ENCODE data around the gene CYB5RL. TPM values are rescaled to one million over a fixed set of nuclear protein-coding genes. Genes with fewer than 3 reads are reported as not detected.
"Not testable (repeated sequence)": the region's sequence is repeated elsewhere in the genome, so short reads cannot be mapped to it uniquely, and the experiment has no call there.

CYB5RL gene
- total RNA-seq, 1 donor from 2014 or later = 3.9 TPM

DNA sequence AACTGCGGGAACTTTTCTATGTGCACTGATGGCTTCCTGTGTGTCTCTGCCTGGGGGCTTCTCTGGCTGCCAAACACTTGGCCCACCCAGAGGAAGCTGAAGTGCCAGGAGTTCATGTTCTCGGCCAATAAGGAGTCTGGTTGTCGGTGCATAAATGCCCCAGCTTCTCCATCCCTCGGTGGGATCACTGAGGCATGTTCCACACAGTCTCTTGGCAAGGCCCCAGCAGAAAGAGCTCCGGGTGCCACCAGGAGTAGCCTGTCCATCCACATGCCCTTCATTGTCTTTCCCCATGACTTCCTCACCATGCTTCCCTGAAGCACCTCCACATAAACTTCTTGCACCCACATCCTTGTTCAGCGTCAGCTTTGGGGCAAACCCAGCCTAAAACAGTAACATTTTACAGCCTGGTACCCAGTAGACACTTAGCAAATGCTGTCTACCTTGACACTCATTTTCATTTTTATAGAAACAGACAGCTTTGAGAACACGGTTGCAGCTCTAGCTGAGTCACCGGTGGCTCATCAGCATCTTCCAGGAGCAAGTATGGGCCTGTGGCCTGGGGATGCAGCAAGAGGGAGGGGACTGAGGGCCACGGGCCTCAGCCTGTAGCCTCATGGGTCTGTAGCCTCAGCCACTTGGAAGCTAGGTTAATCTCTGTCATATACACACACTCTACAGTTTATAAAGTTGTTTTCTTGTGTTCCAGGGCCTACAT is 32.2 kb downstream of the CYB5RL start:
- peak overlapping the region; percentile 48 for H3K27ac Mint-ChIP-seq (ENCODE audit: unreplicated experiment)
- Histone ChIP-seq H3K4me2 (ENCODE audit: low read length) (no peak overlapping the region), H3K4me3 (ENCODE audit: insufficient read depth, low read depth, low read length) (no peak overlapping the region), H4K20me1 (ENCODE audit: insufficient read depth, low read length) (no peaks in the 10 kb centered on the region), H3K36me3 (ENCODE audit: insufficient read depth, low read length) (no peaks in the 10 kb centered on the region), H3K9ac (ENCODE audit: low read length) (no peak overlapping the region), H3K27me3 (ENCODE audit: insufficient read depth, low read length) (no peaks in the 10 kb centered on the region), H2AFZ (ENCODE audit: low read depth, low read length) (no peak overlapping the region), H3K9me3 (ENCODE audit: insufficient read depth, low read depth, low read length) (no peaks in the 10 kb centered on the region), H3K4me1 (ENCODE audit: insufficient read depth, low read length) (peaks cover 2% of the 10 kb centered on the region), H3K79me2 (ENCODE audit: insufficient read depth, low read length) (no peaks in the 10 kb centered on the region), H3K27ac (ENCODE audit: low read depth, low read length) (no peak overlapping the region)
- no peak overlapping the region for H3K4me3 Mint-ChIP-seq (ENCODE audit: unreplicated experiment)
- H3K36me3 Mint-ChIP-seq (ENCODE audit: low read depth, unreplicated experiment) = no peaks in the 10 kb centered on the region
- TF ChIP-seq, protein P1, sequence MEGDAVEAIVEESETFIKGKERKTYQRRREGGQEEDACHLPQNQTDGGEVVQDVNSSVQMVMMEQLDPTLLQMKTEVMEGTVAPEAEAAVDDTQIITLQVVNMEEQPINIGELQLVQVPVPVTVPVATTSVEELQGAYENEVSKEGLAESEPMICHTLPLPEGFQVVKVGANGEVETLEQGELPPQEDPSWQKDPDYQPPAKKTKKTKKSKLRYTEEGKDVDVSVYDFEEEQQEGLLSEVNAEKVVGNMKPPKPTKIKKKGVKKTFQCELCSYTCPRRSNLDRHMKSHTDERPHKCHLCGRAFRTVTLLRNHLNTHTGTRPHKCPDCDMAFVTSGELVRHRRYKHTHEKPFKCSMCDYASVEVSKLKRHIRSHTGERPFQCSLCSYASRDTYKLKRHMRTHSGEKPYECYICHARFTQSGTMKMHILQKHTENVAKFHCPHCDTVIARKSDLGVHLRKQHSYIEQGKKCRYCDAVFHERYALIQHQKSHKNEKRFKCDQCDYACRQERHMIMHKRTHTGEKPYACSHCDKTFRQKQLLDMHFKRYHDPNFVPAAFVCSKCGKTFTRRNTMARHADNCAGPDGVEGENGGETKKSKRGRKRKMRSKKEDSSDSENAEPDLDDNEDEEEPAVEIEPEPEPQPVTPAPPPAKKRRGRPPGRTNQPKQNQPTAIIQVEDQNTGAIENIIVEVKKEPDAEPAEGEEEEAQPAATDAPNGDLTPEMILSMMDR (IDR thresholded peaks at IDR 0.05; ENCODE audit: insufficient read depth, low read depth, low read length) = no peak
- TF ChIP-seq EZH2 (IDR thresholded peaks at IDR 0.05; ENCODE audit: insufficient read depth, low read length) = no peak
- peaks cover 7% of the 10 kb centered on the region for H3K27me3 Mint-ChIP-seq (ENCODE audit: low read depth, unreplicated experiment)
- H3K4me1 Mint-ChIP-seq (ENCODE audit: low read depth, unreplicated experiment) = peaks cover 8% of the 10 kb centered on the region
- DNase-seq (ENCODE audit: low read depth) (peak; percentile 39), FAIRE-seq (no peak)
- no peaks in the 10 kb centered on the region for H3K9me3 Mint-ChIP-seq (ENCODE audit: unreplicated experiment)

DNA sequence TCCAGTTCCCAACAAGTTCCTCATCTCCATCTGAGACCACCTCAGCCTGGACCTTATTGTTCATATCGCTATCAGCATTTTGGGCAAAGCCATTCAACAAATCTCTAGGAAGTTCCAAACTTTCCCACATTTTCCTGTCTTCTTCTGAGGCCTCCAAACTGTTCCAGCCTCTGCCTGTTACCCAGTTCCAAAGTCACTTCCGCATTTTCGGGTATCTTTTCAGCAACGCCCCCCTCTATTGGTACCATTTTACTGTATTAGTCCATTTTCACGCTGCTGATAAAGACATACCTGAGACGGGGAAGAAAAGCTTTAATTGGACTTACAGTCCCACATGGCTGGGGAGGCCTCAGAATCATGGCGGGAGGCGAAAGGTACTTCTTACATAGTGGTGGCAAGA is 33.5 kb downstream of the CYB5RL start:
- not testable (repeated sequence) for DNase-seq (ENCODE audit: low read depth); H3K4me3 Mint-ChIP-seq (ENCODE audit: unreplicated experiment); H3K79me2 ChIP-seq (ENCODE audit: insufficient read depth, low read length); H3K36me3 ChIP-seq (ENCODE audit: insufficient read depth, low read length); H3K9ac ChIP-seq (ENCODE audit: low read length); FAIRE-seq; H3K27ac ChIP-seq (ENCODE audit: low read depth, low read length); H4K20me1 ChIP-seq (ENCODE audit: insufficient read depth, low read length); H3K9me3 Mint-ChIP-seq (ENCODE audit: unreplicated experiment); H3K9me3 ChIP-seq (ENCODE audit: insufficient read depth, low read depth, low read length); H2AFZ ChIP-seq (ENCODE audit: low read depth, low read length); H3K4me2 ChIP-seq (ENCODE audit: low read length); H3K36me3 Mint-ChIP-seq (ENCODE audit: low read depth, unreplicated experiment); H3K4me1 ChIP-seq (ENCODE audit: insufficient read depth, low read length); H3K27me3 ChIP-seq (ENCODE audit: insufficient read depth, low read length); H3K4me1 Mint-ChIP-seq (ENCODE audit: low read depth, unreplicated experiment); H3K4me3 ChIP-seq (ENCODE audit: insufficient read depth, low read depth, low read length); H3K27ac Mint-ChIP-seq (ENCODE audit: unreplicated experiment)
- peaks cover 11% of the 10 kb centered on the region for H3K27me3 Mint-ChIP-seq (ENCODE audit: low read depth, unreplicated experiment)

DNA sequence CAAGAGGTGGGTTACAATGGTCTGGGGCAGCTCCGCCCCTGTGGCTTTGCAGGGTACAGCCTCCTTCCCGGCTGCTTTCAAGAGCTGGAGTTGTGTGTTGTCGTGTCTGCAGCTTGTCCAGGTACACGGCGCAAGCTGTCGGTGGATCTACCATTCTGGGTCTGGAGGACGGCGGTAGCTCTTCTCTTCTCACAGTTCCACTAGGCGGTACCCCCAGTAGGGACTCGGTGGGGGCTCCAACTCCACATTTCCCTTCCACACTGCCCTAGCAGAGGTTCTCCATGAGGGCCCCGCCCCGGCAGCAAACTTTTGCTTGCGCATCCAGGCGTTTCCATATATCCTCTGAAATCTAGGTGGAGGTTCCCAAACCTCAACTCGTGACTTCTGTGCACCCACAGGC is 34.7 kb downstream of the CYB5RL start:
- H3K9me3 ChIP-seq (ENCODE audit: insufficient read depth, low read depth, low read length) = no peaks in the 10 kb centered on the region
- Mint-ChIP-seq H3K4me1 (ENCODE audit: low read depth, unreplicated experiment) (peaks cover 11% of the 10 kb centered on the region), H3K4me3 (ENCODE audit: unreplicated experiment) (no peak overlapping the region), H3K36me3 (ENCODE audit: low read depth, unreplicated experiment) (no peaks in the 10 kb centered on the region), H3K9me3 (ENCODE audit: unreplicated experiment) (no peaks in the 10 kb centered on the region), H3K27me3 (ENCODE audit: low read depth, unreplicated experiment) (peaks cover 11% of the 10 kb centered on the region), H3K27ac (ENCODE audit: unreplicated experiment) (no peak overlapping the region)
- H3K4me3 ChIP-seq (ENCODE audit: insufficient read depth, low read depth, low read length) = no peak overlapping the region
- H3K9ac ChIP-seq (ENCODE audit: low read length) = no peak overlapping the region
- H4K20me1 ChIP-seq (ENCODE audit: insufficient read depth, low read length) = no peaks in the 10 kb centered on the region
- DNase-seq (ENCODE audit: low read depth) (no peak), FAIRE-seq (no peak)
- no peaks in the 10 kb centered on the region for H3K27me3 ChIP-seq (ENCODE audit: insufficient read depth, low read length)
- H3K27ac ChIP-seq (ENCODE audit: low read depth, low read length) = no peak overlapping the region
- no peak for TF ChIP-seq EZH2 (IDR thresholded peaks at IDR 0.05; ENCODE audit: insufficient read depth, low read length)
- TF ChIP-seq, protein P1 (IDR thresholded peaks at IDR 0.05; ENCODE audit: insufficient read depth, low read depth, low read length) = no peak
- H3K36me3 ChIP-seq (ENCODE audit: insufficient read depth, low read length) = no peaks in the 10 kb centered on the region
- no peaks in the 10 kb centered on the region for H3K79me2 ChIP-seq (ENCODE audit: insufficient read depth, low read length)
- peaks cover 2% of the 10 kb centered on the region for H3K4me1 ChIP-seq (ENCODE audit: insufficient read depth, low read length)
- H2AFZ ChIP-seq (ENCODE audit: low read depth, low read length) = no peak overlapping the region
- no peak overlapping the region for H3K4me2 ChIP-seq (ENCODE audit: low read length)

Measured in astrocyte (in vitro differentiated cells and primary cell).